ENCODE measurements around the gene IL17C. TPM values are rescaled to one million over a fixed set of nuclear protein-coding genes. Genes with fewer than 3 reads are reported as not detected.

The IL17C gene, protein sequence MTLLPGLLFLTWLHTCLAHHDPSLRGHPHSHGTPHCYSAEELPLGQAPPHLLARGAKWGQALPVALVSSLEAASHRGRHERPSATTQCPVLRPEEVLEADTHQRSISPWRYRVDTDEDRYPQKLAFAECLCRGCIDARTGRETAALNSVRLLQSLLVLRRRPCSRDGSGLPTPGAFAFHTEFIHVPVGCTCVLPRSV
- total RNA-seq (0.05 TPM), polyA plus RNA-seq (0.09 TPM)
- long read RNA-seq, donor 1: 0 reads
- long read RNA-seq, donor 2: 0 reads
- long read RNA-seq, donor 3: 0 reads
- long read RNA-seq, donor 4, partial matches to known transcripts: 0 of 1 reads
- long read RNA-seq, donor 4, other reads (novel, unspliced or antisense): 0 of 1 reads
- long read RNA-seq, donor 5: 0 reads
- long read RNA-seq, donor 6: 0 reads
- long read RNA-seq, donor 7: 0 reads
- long read RNA-seq, donor 8: 0 reads
- long read RNA-seq, donor 9: 0 reads
- long read RNA-seq, donor 10: 0 reads

DNA sequence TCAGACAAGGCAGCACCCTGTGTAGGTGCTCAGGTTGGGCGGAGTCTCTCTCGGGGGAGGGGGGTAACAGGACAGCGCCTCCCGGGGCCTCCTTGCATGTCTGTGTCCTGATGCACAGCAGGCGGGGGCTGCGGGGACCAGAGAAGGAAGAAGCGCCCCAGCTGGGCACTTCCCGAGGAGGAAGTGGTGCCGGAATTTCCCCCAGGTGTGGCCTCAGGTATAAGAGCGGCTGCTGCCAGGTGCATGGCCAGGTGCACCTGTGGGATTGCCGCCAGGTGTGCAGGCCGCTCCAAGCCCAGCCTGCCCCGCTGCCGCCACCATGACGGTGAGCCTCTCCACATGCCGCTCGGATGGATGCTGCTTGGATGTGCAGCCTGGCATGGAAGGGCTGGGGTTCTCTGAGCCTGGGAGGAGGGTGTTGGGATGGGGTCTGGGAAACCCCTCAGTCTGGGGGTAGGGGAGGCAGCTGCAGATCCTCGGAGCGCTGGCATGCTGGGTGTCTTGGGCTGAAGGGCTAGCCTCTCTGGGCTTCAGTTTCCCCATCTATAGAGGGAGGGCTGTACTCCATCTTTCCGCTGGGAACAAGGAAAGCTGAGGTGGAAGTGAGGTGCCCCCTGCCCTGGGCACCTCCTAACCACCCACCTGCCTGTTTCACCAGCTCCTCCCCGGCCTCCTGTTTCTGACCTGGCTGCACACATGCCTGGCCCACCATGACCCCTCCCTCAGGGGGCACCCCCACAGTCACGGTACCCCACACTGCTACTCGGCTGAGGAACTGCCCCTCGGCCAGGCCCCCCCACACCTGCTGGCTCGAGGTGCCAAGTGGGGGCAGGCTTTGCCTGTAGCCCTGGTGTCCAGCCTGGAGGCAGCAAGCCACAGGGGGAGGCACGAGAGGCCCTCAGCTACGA, at the start of gene IL17C:
Gene IL17C (plus strand): TSS at position 250 of the 908 bp plus-strand sequence. CDS start 70 bp downstream, at position 320.
- H3K27ac ChIP-seq (ENCODE audit: low read depth in 1 of 2, low read length in 1 of 2): no peak within 1 kb of the TSS
- no peak within 1 kb of the TSS for H3K4me3 ChIP-seq (ENCODE audit: low read length in 2 of 2)
- H3K27me3 ChIP-seq (ENCODE audit: control insufficient read depth in 2 of 2, insufficient read depth in 1 of 2, low read length in 1 of 2): peaks cover 35 to 79% of the 10 kb centered on the region in 2 donors
- H3K9me3 ChIP-seq (ENCODE audit: control insufficient read depth in 2 of 2, insufficient read depth in 1 of 2, low read length in 1 of 2): peaks cover 5 to 11% of the 10 kb centered on the region in 2 donors
- peaks cover 5 to 13% of the 10 kb centered on the region in 2 donors for H3K36me3 ChIP-seq (ENCODE audit: control insufficient read depth in 2 of 2, insufficient read depth in 2 of 2, low read length in 1 of 2)
- peaks cover 5 to 19% of the 10 kb centered on the region in 2 donors for H3K4me1 ChIP-seq (ENCODE audit: control insufficient read depth in 2 of 2, insufficient read depth in 2 of 2, low read length in 2 of 2)
- 46% methylated on average over 27 of the region's 27 CpGs for WGBS
- DNase-seq (ENCODE audit: low read depth in 6 of 9, low spot score in 9 of 9): peak in 1 of 9 donors; percentile 16

DNA sequence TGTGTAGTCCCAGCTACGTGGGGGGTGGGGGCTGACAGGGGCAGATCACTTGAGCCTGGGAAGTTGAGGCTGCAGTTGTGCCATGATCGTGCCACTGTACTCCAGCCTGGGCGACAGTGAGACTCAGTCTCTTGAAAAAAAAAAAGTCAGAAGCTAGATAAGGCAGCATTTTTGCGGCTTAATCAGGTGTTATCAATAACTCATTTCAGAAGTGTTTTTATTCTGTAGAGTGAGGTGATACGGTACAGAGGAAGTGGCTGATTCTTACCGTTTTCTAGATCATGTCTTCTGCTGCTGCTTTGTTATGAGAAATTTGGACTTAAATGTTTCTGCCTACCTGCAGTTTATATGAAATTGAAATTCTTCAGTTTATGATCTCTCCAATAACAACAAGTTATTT, 49.6 kb upstream of the IL17C start:
- Histone ChIP-seq H3K36me3 (ENCODE audit: control insufficient read depth in 2 of 2, insufficient read depth in 2 of 2, low read length in 1 of 2) (peaks cover 66 to 76% of the 10 kb centered on the region in 2 donors), H3K4me1 (ENCODE audit: control insufficient read depth in 2 of 2, insufficient read depth in 2 of 2, low read length in 2 of 2) (peaks cover 0 to 3% of the 10 kb centered on the region in 2 donors), H3K4me3 (ENCODE audit: low read length in 2 of 2) (no peak overlapping the region), H3K27me3 (ENCODE audit: control insufficient read depth in 2 of 2, insufficient read depth in 1 of 2, low read length in 1 of 2) (no peaks in the 10 kb centered on the region), H3K27ac (ENCODE audit: low read depth in 1 of 2, low read length in 1 of 2) (no peak overlapping the region), H3K9me3 (ENCODE audit: control insufficient read depth in 2 of 2, insufficient read depth in 1 of 2, low read length in 1 of 2) (no peaks in the 10 kb centered on the region)
- DNase-seq (ENCODE audit: low read depth in 6 of 9, low spot score in 9 of 9): no peak
- 95% methylated on average over 6 of the region's 6 CpGs for WGBS

DNA sequence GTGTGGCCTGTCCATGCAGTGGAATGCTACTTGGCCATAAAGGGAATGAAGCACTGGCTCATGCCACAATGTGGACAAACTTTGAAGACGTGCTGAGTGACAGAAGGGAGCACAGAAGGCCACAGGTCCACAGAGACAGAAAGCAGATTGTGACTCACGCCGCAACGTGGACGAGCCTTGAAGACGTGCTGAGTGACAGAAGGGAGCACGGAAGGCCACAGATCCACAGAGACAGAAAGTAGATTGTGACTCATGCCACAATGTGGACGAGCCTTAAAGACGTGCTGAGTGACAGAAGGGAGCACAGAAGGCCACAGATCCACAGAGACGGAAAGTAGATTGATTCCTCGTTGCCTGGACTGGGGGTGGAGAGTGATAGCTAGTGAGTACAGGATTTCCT, 48.9 kb upstream of the IL17C start:
- Histone ChIP-seq H3K36me3 (ENCODE audit: control insufficient read depth in 2 of 2, insufficient read depth in 2 of 2, low read length in 1 of 2) (peaks cover 66 to 82% of the 10 kb centered on the region in 2 donors), H3K4me1 (ENCODE audit: control insufficient read depth in 2 of 2, insufficient read depth in 2 of 2, low read length in 2 of 2) (peaks cover 0 to 3% of the 10 kb centered on the region in 2 donors), H3K4me3 (ENCODE audit: low read length in 2 of 2) (no peak overlapping the region), H3K27ac (ENCODE audit: low read depth in 1 of 2, low read length in 1 of 2) (no peak overlapping the region), H3K27me3 (ENCODE audit: control insufficient read depth in 2 of 2, insufficient read depth in 1 of 2, low read length in 1 of 2) (no peaks in the 10 kb centered on the region), H3K9me3 (ENCODE audit: control insufficient read depth in 2 of 2, insufficient read depth in 1 of 2, low read length in 1 of 2) (no peaks in the 10 kb centered on the region)
- WGBS: 97% methylated on average over 11 of the region's 11 CpGs
- DNase-seq (ENCODE audit: low read depth in 6 of 9, low spot score in 9 of 9): no peak

DNA sequence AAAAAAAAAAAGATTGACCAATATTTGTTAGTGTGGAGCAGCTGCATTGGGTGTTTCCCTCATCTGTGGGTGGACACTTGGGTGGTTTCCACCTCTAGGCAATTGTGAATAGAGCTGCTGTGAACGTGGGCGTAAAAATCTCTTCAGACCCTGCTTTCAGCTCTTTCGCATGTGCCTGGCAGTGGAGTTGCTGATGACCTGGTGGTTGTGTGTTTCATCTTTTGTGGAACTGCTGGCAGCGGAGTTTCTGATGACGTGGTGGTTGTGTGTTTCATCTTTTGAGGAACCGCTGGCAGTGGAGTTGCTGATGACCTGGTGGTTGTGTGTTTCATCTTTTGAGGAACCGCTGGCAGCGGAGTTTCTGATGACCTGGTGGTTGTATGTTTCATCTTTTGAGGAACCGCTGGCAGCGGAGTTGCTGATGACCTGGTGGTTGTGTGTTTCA, 46.8 kb upstream of the IL17C start:
- DNase-seq (ENCODE audit: low read depth in 6 of 9, low spot score in 9 of 9): peak in 1 of 9 donors; percentile 45

DNA sequence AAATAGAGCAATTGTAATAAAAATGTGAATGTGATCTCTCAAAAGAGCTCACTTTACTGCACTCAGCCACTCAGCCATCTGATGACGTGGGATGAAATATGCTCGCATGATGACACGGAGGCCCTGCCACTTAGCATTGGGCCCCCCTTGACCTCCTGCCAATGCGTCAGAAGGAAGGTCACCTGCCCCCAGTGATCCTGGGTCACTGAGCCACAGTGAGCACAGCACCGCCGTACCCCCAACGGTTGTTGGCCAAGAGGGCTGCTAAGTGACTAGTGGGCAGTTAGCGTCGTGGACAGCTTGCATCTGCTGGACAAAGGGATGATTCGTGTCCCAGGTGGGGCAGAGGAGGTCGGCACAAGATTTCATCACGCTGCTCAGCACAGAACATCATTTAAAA, 45.3 kb upstream of the IL17C start:
- Histone ChIP-seq H3K4me1 (ENCODE audit: control insufficient read depth in 2 of 2, insufficient read depth in 2 of 2, low read length in 2 of 2) (peaks cover 0 to 3% of the 10 kb centered on the region in 2 donors), H3K36me3 (ENCODE audit: control insufficient read depth in 2 of 2, insufficient read depth in 2 of 2, low read length in 1 of 2) (peaks cover 45 to 61% of the 10 kb centered on the region in 2 donors), H3K27me3 (ENCODE audit: control insufficient read depth in 2 of 2, insufficient read depth in 1 of 2, low read length in 1 of 2) (no peaks in the 10 kb centered on the region), H3K9me3 (ENCODE audit: control insufficient read depth in 2 of 2, insufficient read depth in 1 of 2, low read length in 1 of 2) (no peaks in the 10 kb centered on the region), H3K27ac (ENCODE audit: low read depth in 1 of 2, low read length in 1 of 2) (no peak overlapping the region), H3K4me3 (ENCODE audit: low read length in 2 of 2) (no peak overlapping the region)
- WGBS: 98% methylated on average over 12 of the region's 12 CpGs
- DNase-seq (ENCODE audit: low read depth in 6 of 9, low spot score in 9 of 9): no peak

More for the DNA sequence above, 46.8 kb upstream of the IL17C start:
- H3K9me3 ChIP-seq (ENCODE audit: control insufficient read depth in 2 of 2, insufficient read depth in 1 of 2, low read length in 1 of 2): no peaks in the 10 kb centered on the region
- no peaks in the 10 kb centered on the region for H3K27me3 ChIP-seq (ENCODE audit: control insufficient read depth in 2 of 2, insufficient read depth in 1 of 2, low read length in 1 of 2)
- no peak overlapping the region for H3K4me3 ChIP-seq (ENCODE audit: low read length in 2 of 2)
- H3K4me1 ChIP-seq (ENCODE audit: control insufficient read depth in 2 of 2, insufficient read depth in 2 of 2, low read length in 2 of 2): peaks cover 0 to 3% of the 10 kb centered on the region in 2 donors
- H3K27ac ChIP-seq (ENCODE audit: low read depth in 1 of 2, low read length in 1 of 2): no peak overlapping the region
- peaks cover 54 to 70% of the 10 kb centered on the region in 2 donors for H3K36me3 ChIP-seq (ENCODE audit: control insufficient read depth in 2 of 2, insufficient read depth in 2 of 2, low read length in 1 of 2)
- WGBS: 93% methylated on average over 10 of the region's 10 CpGs

DNA sequence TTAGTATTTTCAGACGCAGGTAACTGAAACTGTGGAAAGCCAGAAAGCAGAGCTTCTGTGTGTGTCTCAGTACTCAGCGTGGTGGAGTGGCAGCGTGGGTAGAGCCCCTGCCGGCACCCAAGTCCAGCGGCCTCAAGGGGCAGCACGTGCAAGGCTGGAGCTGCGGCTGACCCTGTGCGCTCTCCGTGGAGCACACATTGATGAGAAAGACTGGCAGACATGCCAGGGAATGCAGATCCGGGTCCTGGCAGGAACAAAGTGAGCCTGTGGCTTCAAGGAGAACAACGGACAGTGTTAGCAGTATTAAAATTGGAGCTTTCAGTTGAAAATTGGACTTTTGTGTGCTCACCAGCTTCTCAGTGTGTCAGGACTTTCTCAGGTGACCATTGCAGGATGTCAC, 44.9 kb upstream of the IL17C start:
- 93% methylated on average over 11 of the region's 11 CpGs for WGBS
- Histone ChIP-seq H3K9me3 (ENCODE audit: control insufficient read depth in 2 of 2, insufficient read depth in 1 of 2, low read length in 1 of 2) (no peaks in the 10 kb centered on the region), H3K4me1 (ENCODE audit: control insufficient read depth in 2 of 2, insufficient read depth in 2 of 2, low read length in 2 of 2) (no peaks in the 10 kb centered on the region), H3K36me3 (ENCODE audit: control insufficient read depth in 2 of 2, insufficient read depth in 2 of 2, low read length in 1 of 2) (peaks cover 45 to 60% of the 10 kb centered on the region in 2 donors), H3K27ac (ENCODE audit: low read depth in 1 of 2, low read length in 1 of 2) (no peak overlapping the region), H3K4me3 (ENCODE audit: low read length in 2 of 2) (no peak overlapping the region), H3K27me3 (ENCODE audit: control insufficient read depth in 2 of 2, insufficient read depth in 1 of 2, low read length in 1 of 2) (no peaks in the 10 kb centered on the region)
- no peak for DNase-seq (ENCODE audit: low read depth in 6 of 9, low spot score in 9 of 9)

DNA sequence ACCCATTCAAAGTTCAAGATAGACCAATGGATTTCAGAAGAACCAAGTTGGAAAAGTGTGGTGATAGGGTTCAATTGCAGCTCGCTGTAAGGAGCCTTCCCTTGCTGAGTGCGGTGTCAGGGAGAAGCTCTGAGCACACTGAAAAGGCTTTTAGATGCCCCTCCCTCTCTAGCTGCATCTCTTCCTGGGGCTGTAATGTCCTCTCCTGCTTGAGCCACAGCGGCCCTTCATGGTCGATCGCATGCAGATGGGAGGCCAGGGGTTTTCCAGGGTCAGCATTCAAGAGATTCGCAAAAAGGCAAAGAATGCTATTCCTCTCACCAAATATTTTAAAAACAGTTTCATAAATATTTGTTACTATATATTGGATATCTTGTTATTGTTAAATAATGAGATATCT, 44.5 kb upstream of the IL17C start:
- no peaks in the 10 kb centered on the region for H3K27me3 ChIP-seq (ENCODE audit: control insufficient read depth in 2 of 2, insufficient read depth in 1 of 2, low read length in 1 of 2)
- H3K4me3 ChIP-seq (ENCODE audit: low read length in 2 of 2): no peak overlapping the region
- 96% methylated on average over 6 of the region's 6 CpGs for WGBS
- H3K27ac ChIP-seq (ENCODE audit: low read depth in 1 of 2, low read length in 1 of 2): no peak overlapping the region
- no peak for DNase-seq (ENCODE audit: low read depth in 6 of 9, low spot score in 9 of 9)
- peaks cover 47 to 60% of the 10 kb centered on the region in 2 donors for H3K36me3 ChIP-seq (ENCODE audit: control insufficient read depth in 2 of 2, insufficient read depth in 2 of 2, low read length in 1 of 2)
- H3K9me3 ChIP-seq (ENCODE audit: control insufficient read depth in 2 of 2, insufficient read depth in 1 of 2, low read length in 1 of 2): no peaks in the 10 kb centered on the region
- no peaks in the 10 kb centered on the region for H3K4me1 ChIP-seq (ENCODE audit: control insufficient read depth in 2 of 2, insufficient read depth in 2 of 2, low read length in 2 of 2)

DNA sequence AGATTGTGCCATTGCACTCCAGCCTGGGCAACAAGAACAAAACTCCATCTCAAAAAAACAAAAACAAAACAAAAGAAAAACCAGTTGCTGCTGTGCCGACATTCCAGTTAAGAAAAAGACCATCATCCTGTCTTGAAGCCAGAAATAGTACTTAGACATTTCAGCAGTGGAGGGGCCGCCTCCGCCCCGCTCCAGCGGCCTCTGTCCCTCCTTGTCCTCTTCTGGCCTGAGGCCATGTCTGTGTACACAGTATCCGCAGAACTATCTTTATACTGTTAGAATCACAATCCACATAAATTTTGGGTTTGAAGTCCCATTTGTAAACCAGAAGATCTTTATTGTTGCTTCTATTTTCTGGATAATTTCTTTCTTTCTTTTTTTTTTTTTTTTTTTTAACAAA, 43.3 kb upstream of the IL17C start:
- Histone ChIP-seq H3K36me3 (ENCODE audit: control insufficient read depth in 2 of 2, insufficient read depth in 2 of 2, low read length in 1 of 2) (peaks cover 48 to 60% of the 10 kb centered on the region in 2 donors), H3K27me3 (ENCODE audit: control insufficient read depth in 2 of 2, insufficient read depth in 1 of 2, low read length in 1 of 2) (no peaks in the 10 kb centered on the region)

More for the DNA sequence above, 43.3 kb upstream of the IL17C start:
- Histone ChIP-seq H3K9me3 (ENCODE audit: control insufficient read depth in 2 of 2, insufficient read depth in 1 of 2, low read length in 1 of 2) (no peaks in the 10 kb centered on the region), H3K27ac (ENCODE audit: low read depth in 1 of 2, low read length in 1 of 2) (no peak overlapping the region), H3K4me3 (ENCODE audit: low read length in 2 of 2) (no peak overlapping the region), H3K4me1 (ENCODE audit: control insufficient read depth in 2 of 2, insufficient read depth in 2 of 2, low read length in 2 of 2) (peaks cover 0 to 2% of the 10 kb centered on the region in 2 donors)
- over 99% methylated on average over 6 of the region's 6 CpGs for WGBS
- no peak for DNase-seq (ENCODE audit: low read depth in 6 of 9, low spot score in 9 of 9)

Measured in thymus (tissue), 14 donors.